Sigmoid colon (tissue), 7 donors: Measurements from ENCODE around the gene PCGF3. TPM values are rescaled to one million over a fixed set of nuclear protein-coding genes. Genes with fewer than 3 reads are reported as not detected.

Experiments used
- DNase-seq: peaks from one replicate; pipeline ENCODE4 v3.0.0-alpha.2; 2019
- H3K27ac ChIP-seq, 4 donors: fragments of 200-600 bp; sonication (generic); one replicate each; pipeline ENCODE4 v1.5.1; 2016 to 2019; ENCODE audit warnings: mild to moderate bottlenecking in 1 of 4
- H3K27me3 ChIP-seq, 3 donors: fragments of 200-600 bp; sonication (generic); one replicate each; pipeline ENCODE4 v1.5.1; 2019; ENCODE audit warnings: mild to moderate bottlenecking in 1 of 3
- H3K36me3 ChIP-seq, 4 donors: fragments of 200-600 bp; sonication (generic); one replicate each; pipeline ENCODE4 v1.5.1; 2016 to 2019
- H3K4me1 ChIP-seq, 4 donors: fragments of 200-600 bp; sonication (generic); one replicate each; pipeline ENCODE4 v1.5.1; 2017 to 2019
- H3K4me3 ChIP-seq, 4 donors: fragments of 200-600 bp; sonication (generic); one replicate each; pipeline ENCODE4 v1.5.1; 2017 to 2019; ENCODE audit warnings: mild to moderate bottlenecking in 2 of 4, moderate library complexity in 1 of 4
- H3K9me3 ChIP-seq, 4 donors: fragments of 200-600 bp in 3 of 4; sonication (generic) in 3 of 4; one replicate each; pipeline versions ENCODE4 v1.5.1 to v1.6.1; 2013 to 2019
- CTCF ChIP-seq, 4 experiments: fragments of 450-650 bp in 3 of 4; fragments of 200-600 bp in 1 of 4; IDR thresholded peaks; one replicate each; pipeline ENCODE4 v1.5.1; 2016 to 2019; ENCODE audit warnings: antibody characterized with exemption in 4 of 4, mild to moderate bottlenecking in 3 of 4, moderate library complexity in 2 of 4
- EP300 ChIP-seq, 4 donors: sonication (generic); formaldehyde crosslinking; IDR thresholded peaks; one replicate each; pipeline ENCODE4 v1.6.1; 2017; ENCODE audit warnings: antibody characterized with exemption in 4 of 4
- POLR2A ChIP-seq, 2 donors: fragments of 450-650 bp; IDR thresholded peaks; one replicate each; pipeline ENCODE4 v1.6.1; 2016; ENCODE audit warnings: antibody characterized with exemption in 2 of 2, mild to moderate bottlenecking in 2 of 2, moderate library complexity in 2 of 2
- POLR2AphosphoS5 ChIP-seq, 4 donors: sonication (generic); formaldehyde crosslinking; IDR thresholded peaks; one replicate each; pipeline ENCODE4 v1.6.1; 2017; ENCODE audit warnings: antibody characterized with exemption in 4 of 4
- WGBS, 2 donors: extraction: QIAGEN DNeasy Blood & Tissue Kit; methylation state at CpG; one replicate each; pipeline ENCODE4 v1.1.7; 2013; 5-methylcytosine and 5-hydroxymethylcytosine counted together
- intact Hi-C: fragments of 100-400 bp; cut with DNase I; formaldehyde crosslinking; loops from one replicate; pipeline ENCODE4 v1.15.1; 2023
- polyA plus RNA-seq, 3 donors: library from polyadenylated mRNA; stranded (reverse); fragments of 200-250 nt; gene quantifications; one replicate each; pipeline ENCODE4 v1.2.3, GENCODE V29; 2013
- total RNA-seq, 4 donors: library from RNA; depleted of rRNA; stranded (reverse); fragments of >200 nt; gene quantifications; one replicate each; pipeline ENCODE4 v1.1.0, GENCODE V29; 2016
- donor health status: healthy with polysubstance abuse.
- donor health status: Bipolar disorder and iron deficiency.
- donor health status: healthy.

Gene PCGF3
- total and polyA plus RNA-seq, 7 donors: 15.6 to 60.1 (median 29.8) TPM

- no peak overlapping the region for H3K4me3 ChIP-seq
- no peak overlapping the region for H3K27ac ChIP-seq
- no peak for TF ChIP-seq EP300 (IDR thresholded peaks at IDR 0.05)
- TF ChIP-seq POLR2A (IDR thresholded peaks at IDR 0.05): no peak
- no peak for TF ChIP-seq POLR2AphosphoS5 (IDR thresholded peaks at IDR 0.05)
- TF ChIP-seq CTCF (IDR thresholded peaks at IDR 0.05): no peak
- no peaks in the 10 kb centered on the region for H3K36me3 ChIP-seq
- 59 to 78% methylated on average over 21 of the region's 21 CpGs for WGBS, 2 donors
- intact Hi-C loops: no loop called here
- H3K9me3 ChIP-seq: no peaks in the 10 kb centered on the region
- no peak for DNase-seq
- peaks cover 3 to 56% (median 32%) of the 10 kb centered on the region in 3 donors for H3K27me3 ChIP-seq
- peaks cover 0 to 38% (median 15%) of the 10 kb centered on the region in 4 donors for H3K4me1 ChIP-seq
Measured at GRCh38 chr4:684623-685327, 20.9 kb upstream of the PCGF3 start.

- H3K4me1 ChIP-seq: peaks cover 0 to 32% (median 10%) of the 10 kb centered on the region in 4 donors
- intact Hi-C loops: no loop called here
- H3K27me3 ChIP-seq: peaks cover 3 to 45% (median 21%) of the 10 kb centered on the region in 3 donors
- DNase-seq: no peak
- no peak overlapping the region for H3K4me3 ChIP-seq
- H3K27ac ChIP-seq: no peak overlapping the region
- no peaks in the 10 kb centered on the region for H3K36me3 ChIP-seq
- no peaks in the 10 kb centered on the region for H3K9me3 ChIP-seq
- TF ChIP-seq EP300 (IDR thresholded peaks at IDR 0.05): no peak
- TF ChIP-seq CTCF (IDR thresholded peaks at IDR 0.05): no peak
- no peak for TF ChIP-seq POLR2A (IDR thresholded peaks at IDR 0.05)
- no peak for TF ChIP-seq POLR2AphosphoS5 (IDR thresholded peaks at IDR 0.05)
- 94 to 95% methylated on average over 37 of the region's 37 CpGs for WGBS, 2 donors
Measured at GRCh38 chr4:685679-686412, 19.8 kb upstream of the PCGF3 start.

GRCh38 chr4:686413-687040 is 19.1 kb upstream of the PCGF3 start:
- WGBS, 2 donors: 90 to 94% methylated on average over 31 of the region's 31 CpGs
- Histone ChIP-seq H3K9me3 (no peaks in the 10 kb centered on the region), H3K27me3 (peaks cover 0 to 40% (median 17%) of the 10 kb centered on the region in 3 donors), H3K36me3 (no peaks in the 10 kb centered on the region), H3K4me1 (peaks cover 0 to 26% (median 5%) of the 10 kb centered on the region in 4 donors), H3K4me3 (no peak overlapping the region), H3K27ac (peak overlapping the region; percentile 56 to 83 (median 70))
- TF ChIP-seq CTCF (IDR thresholded peaks at IDR 0.05): no peak
- TF ChIP-seq POLR2AphosphoS5 (IDR thresholded peaks at IDR 0.05): no peak
- TF ChIP-seq EP300 (IDR thresholded peaks at IDR 0.05): no peak
- no peak for TF ChIP-seq POLR2A (IDR thresholded peaks at IDR 0.05)
- peak; percentile 69 for DNase-seq
- intact Hi-C loops: no loop called here

- H3K27me3 ChIP-seq: peaks cover 0 to 33% (median 9%) of the 10 kb centered on the region in 3 donors
- H3K4me3 ChIP-seq: peak overlapping the region in 2 of 4 donors; percentile 1 to 12
- TF ChIP-seq POLR2AphosphoS5 (IDR thresholded peaks at IDR 0.05) (peak; percentile 23 to 70 (median 32)), POLR2A (IDR thresholded peaks at IDR 0.05) (no peak)
- peak overlapping the region; percentile 68 to 83 (median 71) for H3K27ac ChIP-seq
- H3K9me3 ChIP-seq: no peaks in the 10 kb centered on the region
- intact Hi-C loops: no loop called here
- no peaks in the 10 kb centered on the region for H3K36me3 ChIP-seq
- peak; percentile 95 for DNase-seq
- H3K4me1 ChIP-seq: peaks cover 0 to 26% (median 5%) of the 10 kb centered on the region in 4 donors
- WGBS, 2 donors: 42 to 70% methylated on average over 38 of the region's 38 CpGs
Measured at GRCh38 chr4:687048-687970, 18.3 kb upstream of the PCGF3 start.
